Activated T-helper 17 cell treated with anti-CD3 and anti-CD28 coated beads, Interleukin-2, amount 50 U/mL, for 72 hours (primary cell): ENCODE data around the gene SNRNP25. TPM values are rescaled to one million over a fixed set of nuclear protein-coding genes. Genes with fewer than 3 reads are reported as not detected.

Source experiments
- ATAC-seq: fragments of 150-1000 bp; cut with Tn5 transposase; replicated peaks from 2 replicates; pipeline ENCODE4 v1.10.0; 2021; ENCODE audit warnings: mild to moderate bottlenecking, moderate library complexity
- H3K27ac Mint-ChIP-seq: one replicate; pipeline ENCODE4 v1.8.0; 2022; ENCODE audit warnings: mixed read lengths
- H3K27me3 Mint-ChIP-seq: one replicate; pipeline ENCODE4 v1.8.0; 2022; ENCODE audit warnings: mixed read lengths
- H3K36me3 Mint-ChIP-seq: one replicate; pipeline ENCODE4 v1.8.0; 2022; ENCODE audit warnings: low read depth, mild to moderate bottlenecking, mixed read lengths
- H3K4me1 Mint-ChIP-seq: one replicate; pipeline ENCODE4 v1.8.0; 2022; ENCODE audit warnings: mixed read lengths
- H3K4me3 Mint-ChIP-seq: one replicate; pipeline ENCODE4 v1.8.0; 2022; ENCODE audit warnings: mild to moderate bottlenecking, mixed read lengths
- H3K9me3 Mint-ChIP-seq: one replicate; pipeline ENCODE4 v1.8.0; 2022; ENCODE audit warnings: mixed read lengths
- total RNA-seq, 2 donors: library from RNA; stranded (reverse); gene quantifications; one replicate each; pipeline ENCODE4 v1.2.3, GENCODE V29; 2022

The SNRNP25 gene
- total RNA-seq, 2 donors from 2014 or later: 34.4 to 60.3 TPM

GRCh38 chr16:64914-65255 lies 11.3 kb downstream of the SNRNP25 start:
- Mint-ChIP-seq H3K9me3 (no peaks in the 10 kb centered on the region), H3K27me3 (peaks cover 4% of the 10 kb centered on the region), H3K4me1 (peaks cover 3% of the 10 kb centered on the region), H3K36me3 (no peaks in the 10 kb centered on the region), H3K27ac (no peak overlapping the region), H3K4me3 (no peak overlapping the region)
- ATAC-seq: no peak

- no peak overlapping the region for H3K27ac Mint-ChIP-seq
- no peaks in the 10 kb centered on the region for H3K36me3 Mint-ChIP-seq
- peaks cover 1% of the 10 kb centered on the region for H3K27me3 Mint-ChIP-seq
- peaks cover 3% of the 10 kb centered on the region for H3K4me1 Mint-ChIP-seq
- no peak overlapping the region for H3K4me3 Mint-ChIP-seq
- H3K9me3 Mint-ChIP-seq: no peaks in the 10 kb centered on the region
- peak; percentile 93 for ATAC-seq
Observed at GRCh38 chr16:65745-66144, 12.1 kb downstream of the SNRNP25 start.

DNA sequence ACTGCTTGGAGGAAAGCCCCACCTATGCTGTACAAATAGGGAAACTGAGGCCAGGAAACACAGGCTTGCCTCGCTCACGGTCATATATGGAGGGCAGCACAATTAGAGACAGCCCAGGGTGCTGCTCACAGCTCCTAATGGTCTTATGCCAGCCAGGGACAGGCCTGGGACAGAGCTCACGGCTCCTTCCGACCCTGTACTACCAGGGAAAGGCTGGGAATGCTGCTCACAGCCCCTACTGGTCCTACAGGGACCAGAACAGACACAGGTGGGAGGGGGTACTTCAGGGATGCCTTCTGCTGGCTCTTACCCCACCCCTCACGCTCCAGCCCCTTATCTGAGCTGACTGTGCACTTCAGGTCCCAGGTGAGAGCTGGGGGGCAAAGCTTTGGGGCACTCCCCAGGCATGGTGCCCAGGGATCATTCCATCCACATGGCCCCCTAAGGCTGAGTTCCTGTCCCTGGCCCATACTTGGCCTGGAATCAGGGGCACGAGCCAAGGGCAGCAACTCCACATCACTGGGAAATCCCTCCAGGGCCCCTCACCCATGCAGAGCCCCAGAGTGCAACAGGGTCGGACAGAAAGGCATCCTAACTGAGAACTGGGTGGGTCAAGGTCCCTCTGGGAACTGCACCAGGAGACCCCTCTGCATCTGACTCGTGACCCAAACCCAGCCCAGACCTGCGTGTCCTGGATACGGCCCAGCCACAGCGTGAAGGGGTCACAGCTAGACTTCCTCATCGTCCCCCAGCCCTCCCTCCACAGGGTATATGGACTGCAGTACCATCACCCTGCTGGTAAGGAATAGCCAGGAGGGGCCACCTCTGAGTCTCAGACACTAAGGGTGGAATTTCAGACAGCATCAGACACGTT lies 12.9 kb downstream of the SNRNP25 start:
- H3K27ac Mint-ChIP-seq: no peak overlapping the region
- H3K4me3 Mint-ChIP-seq: no peak overlapping the region
- H3K4me1 Mint-ChIP-seq: peaks cover 3% of the 10 kb centered on the region
- no peaks in the 10 kb centered on the region for H3K27me3 Mint-ChIP-seq
- ATAC-seq: no peak
- H3K9me3 Mint-ChIP-seq: no peaks in the 10 kb centered on the region
- no peaks in the 10 kb centered on the region for H3K36me3 Mint-ChIP-seq

- Mint-ChIP-seq H3K27ac (no peak overlapping the region), H3K36me3 (no peaks in the 10 kb centered on the region), H3K27me3 (no peaks in the 10 kb centered on the region), H3K4me3 (no peak overlapping the region), H3K4me1 (peaks cover 3% of the 10 kb centered on the region), H3K9me3 (no peaks in the 10 kb centered on the region)
- no peak for ATAC-seq
Observed at GRCh38 chr16:67183-67791, 13.7 kb downstream of the SNRNP25 start.

- Mint-ChIP-seq H3K9me3 (no peaks in the 10 kb centered on the region), H3K36me3 (no peaks in the 10 kb centered on the region), H3K27ac (no peak overlapping the region), H3K4me3 (no peak overlapping the region), H3K4me1 (peaks cover 8% of the 10 kb centered on the region), H3K27me3 (peaks cover 4% of the 10 kb centered on the region)
- no peak for ATAC-seq
Observed at GRCh38 chr16:67884-68789, 14.5 kb downstream of the SNRNP25 start.

DNA sequence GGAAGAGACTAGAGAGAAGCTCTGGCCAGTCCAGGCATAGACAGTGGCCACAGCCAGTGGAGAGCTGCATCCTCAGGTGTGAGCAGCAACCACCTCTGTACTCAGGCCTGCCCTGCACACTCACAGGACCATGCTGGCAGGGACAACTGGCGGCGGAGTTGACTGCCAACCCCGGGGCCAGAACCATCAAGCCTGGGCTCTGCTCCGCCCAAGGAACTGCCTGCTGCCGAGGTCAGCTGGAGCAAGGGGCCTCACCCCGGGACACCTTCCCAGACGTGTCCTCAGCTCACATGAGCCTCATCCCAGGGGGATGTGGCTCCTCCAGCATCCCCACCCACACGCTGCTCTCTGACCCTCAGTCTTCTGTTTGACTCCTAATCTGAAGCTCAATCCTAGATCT lies 15.6 kb downstream of the SNRNP25 start:
- ATAC-seq: no peak
- no peaks in the 10 kb centered on the region for H3K36me3 Mint-ChIP-seq
- no peaks in the 10 kb centered on the region for H3K9me3 Mint-ChIP-seq
- H3K4me1 Mint-ChIP-seq: peaks cover 9% of the 10 kb centered on the region
- no peak overlapping the region for H3K4me3 Mint-ChIP-seq
- H3K27ac Mint-ChIP-seq: peak overlapping the region; percentile 12
- peaks cover 9% of the 10 kb centered on the region for H3K27me3 Mint-ChIP-seq

DNA sequence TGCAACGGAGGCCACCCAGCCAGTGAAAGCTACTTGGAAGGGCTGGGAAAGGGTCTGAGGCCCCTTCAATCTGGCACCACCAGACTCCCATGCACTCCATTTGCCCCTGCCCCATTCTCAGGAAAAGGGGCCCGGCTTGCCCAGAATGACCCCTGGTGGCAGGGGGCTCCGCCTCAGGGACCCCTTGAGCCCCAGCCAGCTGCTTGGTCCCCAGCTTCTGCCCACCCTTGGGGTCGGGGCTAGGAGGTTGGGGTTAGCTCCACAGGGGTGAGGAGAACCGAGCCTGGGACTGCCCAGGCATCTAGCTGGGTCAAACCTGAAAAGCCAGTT lies 17.5 kb downstream of the SNRNP25 start:
- H3K36me3 Mint-ChIP-seq: no peaks in the 10 kb centered on the region
- no peaks in the 10 kb centered on the region for H3K9me3 Mint-ChIP-seq

GRCh38 chr16:71540-72401 lies 18.1 kb downstream of the SNRNP25 start:
- no peaks in the 10 kb centered on the region for H3K36me3 Mint-ChIP-seq
- H3K4me3 Mint-ChIP-seq: peak overlapping the region; percentile 36
- peaks cover 11% of the 10 kb centered on the region for H3K4me1 Mint-ChIP-seq
- H3K27me3 Mint-ChIP-seq: peaks cover 12% of the 10 kb centered on the region
- ATAC-seq: no peak
- H3K9me3 Mint-ChIP-seq: no peaks in the 10 kb centered on the region
- H3K27ac Mint-ChIP-seq: no peak overlapping the region

More for the DNA sequence above, 17.5 kb downstream of the SNRNP25 start:
- no peak for ATAC-seq
- peak overlapping the region; percentile 36 for H3K4me3 Mint-ChIP-seq
- H3K27me3 Mint-ChIP-seq: peaks cover 12% of the 10 kb centered on the region
- H3K4me1 Mint-ChIP-seq: peaks cover 5% of the 10 kb centered on the region
- no peak overlapping the region for H3K27ac Mint-ChIP-seq

DNA sequence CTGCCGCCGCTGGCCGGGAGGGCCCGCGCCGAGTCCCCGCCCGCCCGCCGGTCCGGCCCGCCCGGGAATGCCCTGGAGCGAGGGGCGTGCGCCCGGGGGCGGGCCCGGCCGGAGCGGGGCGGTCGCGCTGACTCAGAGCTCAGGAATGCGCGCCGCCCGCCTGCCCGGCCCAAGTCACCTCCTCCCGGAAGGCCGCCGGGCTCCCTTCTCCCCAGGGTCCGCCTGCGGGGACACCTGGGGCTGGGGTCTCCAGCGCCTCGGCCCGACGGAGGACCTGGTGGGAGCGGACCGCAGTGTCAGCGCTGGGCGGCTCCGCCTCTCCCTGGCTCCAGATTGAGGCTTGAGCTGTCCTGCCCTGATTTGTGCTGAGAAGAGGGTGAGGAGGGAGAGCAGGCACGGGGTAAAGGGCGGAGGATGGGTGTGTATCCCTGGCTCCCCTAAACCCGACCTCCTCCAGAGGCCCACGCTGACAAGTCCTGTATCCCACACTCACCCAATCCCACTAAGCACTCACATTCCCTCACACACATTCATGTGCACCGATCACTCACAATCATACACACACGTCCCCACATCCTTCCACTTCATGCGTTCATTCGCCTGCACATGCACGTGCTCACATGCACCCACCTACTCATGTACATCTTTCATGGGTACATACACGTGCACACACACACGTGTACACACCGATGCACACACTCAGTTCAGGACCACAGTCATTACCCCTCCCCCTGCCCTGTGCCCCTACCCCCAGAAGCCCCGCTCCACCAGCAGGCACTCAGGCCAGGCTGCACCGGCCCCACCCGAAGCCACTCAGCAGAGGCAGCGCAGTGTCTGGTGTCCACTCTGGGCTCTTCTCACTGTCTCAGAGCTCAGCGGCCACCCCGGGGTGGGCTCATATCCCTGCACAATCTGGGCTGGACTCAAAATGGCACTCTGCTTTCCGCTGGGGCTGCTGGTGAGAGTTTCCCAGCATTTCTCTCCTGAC lies 19.2 kb downstream of the SNRNP25 start, which contains the start of gene RHBDF1:
TSS of gene RHBDF1 (minus strand) at position 71 of the 988 bp plus-strand sequence. CDS start 7,616 bp downstream, outside the sequence.
- peak within 1 kb of the TSS; percentile 64 for H3K4me3 Mint-ChIP-seq
- peaks cover 12% of the 10 kb centered on the region for H3K27me3 Mint-ChIP-seq
- peak; percentile 61 for ATAC-seq
- H3K9me3 Mint-ChIP-seq: no peaks in the 10 kb centered on the region
- H3K27ac Mint-ChIP-seq: no peak within 1 kb of the TSS
- peaks cover 11% of the 10 kb centered on the region for H3K4me1 Mint-ChIP-seq
- no peaks in the 10 kb centered on the region for H3K36me3 Mint-ChIP-seq

DNA sequence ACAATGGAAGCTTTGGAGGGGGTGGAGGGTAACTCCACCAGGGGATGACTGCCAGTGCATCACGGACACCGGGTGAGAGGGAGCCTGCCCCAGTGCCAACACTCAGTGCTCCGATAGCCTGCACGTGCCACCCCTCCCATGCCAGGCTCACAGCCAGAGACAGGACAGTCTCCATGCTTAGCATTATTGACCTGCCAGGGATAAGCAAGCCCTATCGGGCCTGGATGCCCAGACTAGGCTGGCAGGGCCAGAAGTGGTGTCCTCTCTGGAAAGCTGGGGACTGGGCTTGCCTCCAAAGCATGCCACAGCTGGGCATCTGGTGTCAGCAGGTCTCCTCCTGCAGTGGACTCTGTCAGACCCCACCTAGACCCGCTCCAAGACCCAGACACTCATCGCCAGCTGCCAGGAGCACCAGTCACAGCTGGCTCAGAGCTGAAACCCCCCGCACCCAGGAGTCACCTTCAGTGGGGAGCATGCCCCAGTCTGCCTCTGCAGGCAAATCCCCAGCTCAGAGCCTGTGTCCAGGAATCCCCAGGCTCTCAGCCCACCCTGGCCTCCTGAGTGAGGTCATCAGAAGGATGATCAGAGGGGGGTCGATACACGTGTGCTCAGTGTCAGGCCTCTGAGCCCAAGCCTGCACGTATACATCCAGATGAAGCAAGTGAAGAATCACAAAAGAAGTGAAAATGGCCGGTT lies 20.6 kb downstream of the SNRNP25 start:
- Mint-ChIP-seq H3K27me3 (peaks cover 12% of the 10 kb centered on the region), H3K27ac (no peak overlapping the region), H3K36me3 (no peaks in the 10 kb centered on the region), H3K4me1 (peaks cover 11% of the 10 kb centered on the region), H3K9me3 (no peaks in the 10 kb centered on the region), H3K4me3 (no peak overlapping the region)
- no peak for ATAC-seq

DNA sequence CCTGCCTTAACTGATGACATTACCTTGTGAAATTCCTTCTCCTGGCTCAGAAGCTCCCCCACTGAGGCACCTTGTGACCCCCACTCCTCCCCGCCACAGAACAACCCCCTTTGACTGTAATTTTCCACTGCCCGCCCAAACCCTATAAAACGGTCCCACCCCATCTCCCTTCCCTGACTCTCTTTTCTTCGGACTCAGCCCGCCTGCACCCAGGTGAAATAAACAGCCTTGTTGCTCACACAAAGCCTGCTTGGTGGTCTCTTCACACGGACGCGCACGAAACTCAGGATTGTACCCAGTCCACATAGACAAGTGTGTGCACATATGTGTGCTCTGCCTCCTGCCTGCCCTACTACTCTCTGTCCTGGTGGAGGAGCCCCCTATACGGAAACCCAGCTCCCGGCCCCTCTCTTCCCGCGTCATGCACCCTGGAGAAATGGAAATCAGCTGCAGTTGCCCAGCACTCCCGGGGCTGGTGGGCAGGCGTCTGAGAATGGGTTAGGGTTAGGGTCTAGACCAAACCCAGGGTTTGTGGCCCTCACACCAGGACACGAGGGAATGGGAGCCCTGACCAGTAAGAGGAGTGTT lies 21.2 kb downstream of the SNRNP25 start:
- no peak for ATAC-seq
- peaks cover 12% of the 10 kb centered on the region for H3K27me3 Mint-ChIP-seq
- H3K36me3 Mint-ChIP-seq: peaks cover 5% of the 10 kb centered on the region
- H3K9me3 Mint-ChIP-seq: no peaks in the 10 kb centered on the region
- H3K4me1 Mint-ChIP-seq: peaks cover 11% of the 10 kb centered on the region
- H3K27ac Mint-ChIP-seq: no peak overlapping the region
- H3K4me3 Mint-ChIP-seq: no peak overlapping the region
